HG03045 (cell line): ENCODE results near the gene RNF112.
"Not testable (repeated sequence)": the region's sequence is repeated elsewhere in the genome, so short reads cannot be mapped to it uniquely, and the experiment has no call there.

ENCODE experiments used
- ATAC-seq: cut with Tn5 transposase; IDR thresholded peaks from one replicate; pipeline ENCODE4 v1.9.1; 2021; ENCODE audit warnings: mild to moderate bottlenecking, moderate library complexity; ENCODE audit not compliant: unreplicated experiment

RNF112 gene

GRCh38 chr17:19412984-19413383 lies 2.0 kb downstream of the RNF112 start:
- no peak for ATAC-seq

GRCh38 chr17:19413761-19414160 lies 2.7 kb downstream of the RNF112 start:
- no peak for ATAC-seq

- no peak for ATAC-seq
Measured at GRCh38 chr17:19414396-19415280, 3.6 kb downstream of the RNF112 start.

- no peak for ATAC-seq
Measured at GRCh38 chr17:19415311-19415710, 4.3 kb downstream of the RNF112 start.

- ATAC-seq = no peak
Measured at GRCh38 chr17:19415806-19416775, 5.1 kb downstream of the RNF112 start.

GRCh38 chr17:19417611-19418010 lies 6.6 kb downstream of the RNF112 start:
- ATAC-seq = no peak

GRCh38 chr17:19418251-19418992 lies 7.4 kb downstream of the RNF112 start:
- no peak for ATAC-seq

GRCh38 chr17:19421219-19421618 lies 10.2 kb downstream of the RNF112 start:
- no peak for ATAC-seq

GRCh38 chr17:19421926-19422325 lies 10.9 kb downstream of the RNF112 start:
- ATAC-seq = no peak

GRCh38 chr17:19424934-19425868 lies 14.2 kb downstream of the RNF112 start:
- no peak for ATAC-seq

GRCh38 chr17:19426631-19427030 lies 15.6 kb downstream of the RNF112 start:
- no peak for ATAC-seq

- ATAC-seq = no peak
Measured at GRCh38 chr17:19431691-19432090, 20.7 kb downstream of the RNF112 start.

GRCh38 chr17:19433255-19433654 lies 22.2 kb downstream of the RNF112 start:
- ATAC-seq = no peak

GRCh38 chr17:19433727-19434340 lies 22.8 kb downstream of the RNF112 start:
- no peak for ATAC-seq

- no peak for ATAC-seq
Measured at GRCh38 chr17:19440421-19440820, 29.4 kb downstream of the RNF112 start.

- not testable (repeated sequence) for ATAC-seq
Measured at GRCh38 chr17:19441288-19441687, 30.3 kb downstream of the RNF112 start.

GRCh38 chr17:19442731-19443130 lies 31.7 kb downstream of the RNF112 start:
- ATAC-seq = no peak

GRCh38 chr17:19443148-19443547 lies 32.1 kb downstream of the RNF112 start:
- no peak for ATAC-seq

GRCh38 chr17:19445105-19445504 lies 34.1 kb downstream of the RNF112 start:
- no peak for ATAC-seq
